GM12874 (cell line): ENCODE results near the gene PPM1M.

Experiments used
- TF ChIP-seq, protein P1 (sequence below): IDR thresholded peaks from 2 replicates; pipeline ENCODE4 v1.5.1; 2011; ENCODE audit warnings: low read depth, mild to moderate bottlenecking, control low read depth, low read length, moderate library complexity; ENCODE audit not compliant: insufficient read depth

The PPM1M gene

DNA sequence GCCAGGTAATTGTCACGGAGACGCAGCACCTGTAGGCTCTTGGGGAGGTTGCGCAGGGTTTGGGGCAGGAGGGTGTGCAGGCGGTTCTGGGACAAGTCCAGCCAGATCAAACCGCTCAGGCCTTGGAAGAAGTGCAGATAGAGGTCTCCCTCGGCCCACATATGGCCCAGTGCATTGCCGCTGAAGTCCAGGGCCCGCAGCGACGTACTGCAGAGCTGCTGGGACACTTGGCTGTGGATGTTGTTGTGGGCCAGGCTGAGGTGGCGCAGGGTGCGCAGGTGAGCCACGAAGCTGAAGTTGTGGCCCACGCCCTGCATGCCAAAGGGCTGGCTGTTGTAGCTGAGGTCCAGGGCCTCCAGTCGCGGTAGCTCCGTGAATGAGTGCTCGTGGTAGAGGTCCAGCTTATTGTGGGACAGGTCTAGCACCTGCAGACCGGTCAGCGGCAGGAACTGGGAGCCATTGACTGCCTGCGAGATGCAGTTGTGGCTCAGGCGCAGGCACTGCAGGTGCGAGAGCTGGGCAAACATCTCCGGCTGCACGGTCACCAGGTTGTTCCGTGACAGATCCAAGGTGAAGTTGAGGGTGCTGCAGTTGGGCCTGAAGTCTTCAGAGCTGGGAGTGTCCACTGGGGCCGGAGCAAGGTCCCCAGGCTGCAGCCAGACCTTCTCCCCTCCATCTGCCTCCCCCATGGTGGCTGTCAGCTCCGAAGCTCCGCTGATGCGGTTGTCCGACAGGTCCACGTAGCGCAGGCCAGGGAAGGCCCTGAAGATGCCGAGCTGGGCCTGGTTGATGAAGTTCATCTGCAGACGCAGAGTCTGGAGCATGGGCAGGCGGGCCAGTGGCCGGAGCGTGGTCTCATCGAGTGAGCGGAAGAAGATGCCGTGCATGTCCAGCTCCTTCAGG lies 23.0 kb upstream of the PPM1M start:
- TF ChIP-seq, protein P1, sequence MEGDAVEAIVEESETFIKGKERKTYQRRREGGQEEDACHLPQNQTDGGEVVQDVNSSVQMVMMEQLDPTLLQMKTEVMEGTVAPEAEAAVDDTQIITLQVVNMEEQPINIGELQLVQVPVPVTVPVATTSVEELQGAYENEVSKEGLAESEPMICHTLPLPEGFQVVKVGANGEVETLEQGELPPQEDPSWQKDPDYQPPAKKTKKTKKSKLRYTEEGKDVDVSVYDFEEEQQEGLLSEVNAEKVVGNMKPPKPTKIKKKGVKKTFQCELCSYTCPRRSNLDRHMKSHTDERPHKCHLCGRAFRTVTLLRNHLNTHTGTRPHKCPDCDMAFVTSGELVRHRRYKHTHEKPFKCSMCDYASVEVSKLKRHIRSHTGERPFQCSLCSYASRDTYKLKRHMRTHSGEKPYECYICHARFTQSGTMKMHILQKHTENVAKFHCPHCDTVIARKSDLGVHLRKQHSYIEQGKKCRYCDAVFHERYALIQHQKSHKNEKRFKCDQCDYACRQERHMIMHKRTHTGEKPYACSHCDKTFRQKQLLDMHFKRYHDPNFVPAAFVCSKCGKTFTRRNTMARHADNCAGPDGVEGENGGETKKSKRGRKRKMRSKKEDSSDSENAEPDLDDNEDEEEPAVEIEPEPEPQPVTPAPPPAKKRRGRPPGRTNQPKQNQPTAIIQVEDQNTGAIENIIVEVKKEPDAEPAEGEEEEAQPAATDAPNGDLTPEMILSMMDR = no peak

DNA sequence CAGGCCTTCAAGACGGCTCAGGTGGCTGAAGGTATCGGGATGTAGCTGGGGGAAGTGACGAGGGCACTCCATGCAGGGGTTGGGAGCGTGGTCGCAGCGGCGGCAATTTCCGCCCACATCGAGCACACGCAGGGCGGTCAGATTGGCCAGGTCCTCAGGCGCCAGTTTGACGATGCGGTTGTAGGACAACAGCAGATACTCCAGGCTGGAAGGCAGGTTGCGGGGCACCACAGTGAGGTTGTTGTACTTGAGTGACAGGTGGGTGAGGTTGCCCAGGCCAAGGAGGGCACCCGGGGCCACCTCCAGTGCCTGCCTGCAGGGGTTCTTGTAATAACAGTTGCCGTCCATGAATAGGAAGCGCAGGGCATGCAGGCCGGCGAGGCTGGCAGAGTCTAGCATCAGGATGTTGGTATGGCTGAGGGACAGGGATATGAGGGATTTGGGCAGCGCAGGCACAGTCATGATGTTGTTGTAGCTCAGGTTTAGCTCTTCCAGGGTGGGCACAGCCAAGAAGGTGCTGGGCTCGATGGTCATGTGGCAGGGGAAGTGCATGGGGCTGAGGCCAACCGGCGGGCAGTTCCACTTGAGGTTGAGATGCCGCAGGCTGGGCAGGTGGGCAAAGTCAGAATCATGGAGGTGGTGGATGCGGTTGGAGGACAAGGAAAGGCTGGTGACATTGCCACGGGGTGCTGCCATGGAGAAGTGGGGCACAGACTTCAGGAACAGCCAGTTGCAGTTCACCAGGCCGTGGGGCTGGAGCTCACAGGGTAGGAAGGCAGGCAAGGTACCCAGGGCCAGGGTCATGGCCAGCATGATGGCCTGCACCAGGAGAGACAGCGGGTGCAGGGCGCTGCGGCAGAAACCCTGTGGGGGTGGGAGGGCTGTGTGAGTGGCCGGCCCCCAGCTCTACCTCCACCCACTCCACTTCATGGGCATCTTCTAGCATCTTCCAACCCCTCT lies 21.8 kb upstream of the PPM1M start:
- TF ChIP-seq, protein P1 = no peak

DNA sequence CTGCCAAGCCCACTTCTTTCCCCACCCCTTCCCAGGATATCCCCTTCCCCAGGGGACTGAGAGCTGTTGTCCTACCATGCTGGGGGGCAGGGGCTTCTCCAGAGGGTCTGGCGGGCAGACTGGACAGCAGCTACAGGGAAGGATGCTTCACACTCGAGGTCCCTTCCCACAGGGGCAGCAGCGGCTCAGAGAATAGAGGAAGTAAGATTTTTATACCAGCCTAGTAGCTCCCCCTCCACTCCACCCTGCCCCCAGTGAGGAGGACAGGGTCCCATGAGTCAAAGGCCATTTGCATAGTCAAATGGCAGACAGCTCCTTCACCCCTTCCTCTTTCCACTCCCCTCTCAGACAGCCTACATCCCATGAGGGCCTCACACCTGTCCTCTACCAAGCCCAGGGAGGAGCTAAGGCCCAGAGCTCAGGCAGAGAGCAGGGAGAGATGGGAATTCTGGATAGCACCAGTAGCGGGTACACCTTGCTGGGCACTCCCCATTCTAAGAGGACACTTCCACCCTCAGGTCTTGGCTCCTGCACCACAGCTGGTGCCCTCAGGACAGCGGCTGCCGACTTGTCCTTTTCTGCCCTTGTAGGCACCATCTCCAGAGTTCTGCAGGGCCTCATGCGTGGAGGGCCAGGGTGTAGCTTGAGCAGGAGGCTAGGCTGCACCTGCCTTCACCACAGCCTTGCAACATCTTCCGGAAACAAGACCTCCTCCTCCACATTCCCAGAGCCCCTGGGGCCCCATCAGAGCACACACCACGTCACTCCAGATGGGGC lies 19.9 kb upstream of the PPM1M start, which contains the start of gene TLR9:
TLR9 (minus strand) TSS at position 194 of the 777 bp plus-strand sequence; CDS start at position 78, 116 bp downstream.
- TF ChIP-seq, protein P1 = no peak

DNA sequence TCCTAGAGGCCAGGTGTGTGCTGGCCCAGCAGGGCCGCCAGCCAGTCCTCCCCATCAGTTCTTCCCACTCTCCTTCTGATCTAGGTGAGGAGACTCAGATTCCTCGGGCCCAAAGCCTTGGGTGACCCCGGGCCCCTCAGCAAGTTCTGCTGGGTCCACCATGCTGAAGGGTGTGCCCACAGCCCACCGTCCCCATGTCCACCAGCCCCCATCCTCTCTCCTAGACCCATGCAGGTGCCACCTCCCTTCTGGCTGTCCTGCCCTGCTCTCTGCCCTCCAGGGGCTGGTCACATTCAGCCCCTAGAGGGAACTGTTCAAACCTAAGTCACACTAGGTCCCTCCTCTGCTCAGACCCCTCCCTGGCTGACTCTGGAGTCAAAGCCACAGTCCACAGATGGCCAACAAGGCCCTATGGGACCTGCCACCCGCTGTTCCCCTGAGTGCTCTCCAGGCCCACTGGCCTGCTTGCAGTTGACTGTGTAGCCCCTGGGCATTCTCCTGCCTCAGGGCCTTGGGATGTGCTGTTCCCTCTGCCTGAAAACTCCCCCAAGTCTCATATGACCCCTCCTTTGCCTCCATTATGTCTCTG lies 19.2 kb upstream of the PPM1M start:
- TF ChIP-seq, protein P1 = no peak

DNA sequence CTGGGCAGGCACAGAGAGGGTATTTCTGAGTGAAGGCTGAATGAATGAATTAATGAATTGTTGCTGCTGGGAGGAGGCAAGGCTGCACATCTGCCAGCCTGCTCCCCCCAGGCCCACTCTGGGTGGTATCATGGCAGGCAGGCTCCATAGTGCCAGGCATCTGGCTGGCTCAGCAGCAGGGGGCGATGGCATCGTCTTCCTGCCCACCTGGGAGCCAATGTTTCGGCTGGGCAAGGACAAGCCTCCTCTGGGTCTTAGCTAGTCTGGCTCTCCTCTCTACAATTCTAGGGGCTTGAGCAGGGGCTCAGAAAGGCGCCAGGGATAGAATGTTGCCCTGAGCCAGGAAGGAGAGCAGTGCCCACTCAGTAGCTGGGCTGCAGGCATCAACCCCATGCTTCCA lies 18.4 kb upstream of the PPM1M start:
- TF ChIP-seq, protein P1 = no peak

DNA sequence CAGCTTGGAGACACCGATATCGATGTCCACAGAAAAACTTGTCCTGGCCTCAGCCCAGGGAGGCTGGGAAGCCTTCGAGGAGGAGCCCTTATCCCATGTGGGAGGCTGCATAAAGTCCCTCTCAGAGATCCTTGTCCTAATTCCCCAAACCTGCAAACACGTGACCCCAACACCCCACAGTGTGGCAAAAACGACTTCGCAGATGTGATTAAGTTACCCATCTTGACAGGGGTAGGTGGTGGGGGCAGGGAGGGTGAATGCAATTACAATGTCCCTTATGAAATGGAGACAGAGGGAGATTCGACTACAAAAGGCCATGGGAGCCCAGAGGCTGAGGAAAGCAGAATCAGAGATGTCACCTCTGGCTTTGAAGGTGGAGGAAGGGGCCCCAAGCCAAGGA lies 17.8 kb upstream of the PPM1M start:
- TF ChIP-seq, protein P1 = no peak
